IPS-15b (cell line): ENCODE results near the gene BOLL.

Source experiments
- H3K27me3 ChIP-seq: one replicate; pipeline ENCODE4 v1.6.1; 2013; ENCODE audit warnings: low read length; ENCODE audit not compliant: control insufficient read depth, insufficient read depth
- H3K36me3 ChIP-seq: one replicate; pipeline ENCODE4 v1.6.1; 2013; ENCODE audit warnings: low read length; ENCODE audit not compliant: control insufficient read depth, insufficient read depth
- H3K4me1 ChIP-seq: one replicate; pipeline ENCODE4 v1.6.1; 2013; ENCODE audit warnings: mild to moderate bottlenecking, low read length; ENCODE audit not compliant: control insufficient read depth, insufficient read depth
- H3K4me3 ChIP-seq: one replicate; pipeline ENCODE4 v1.5.1; 2013; ENCODE audit warnings: low read depth, low read length
- H3K9ac ChIP-seq: one replicate; pipeline ENCODE4 v1.6.1; 2013; ENCODE audit warnings: low read depth, mild to moderate bottlenecking, low read length
- H3K9me3 ChIP-seq: one replicate; pipeline ENCODE4 v1.6.1; 2013; ENCODE audit warnings: mild to moderate bottlenecking, low read length; ENCODE audit not compliant: control insufficient read depth, insufficient read depth

The BOLL gene

DNA sequence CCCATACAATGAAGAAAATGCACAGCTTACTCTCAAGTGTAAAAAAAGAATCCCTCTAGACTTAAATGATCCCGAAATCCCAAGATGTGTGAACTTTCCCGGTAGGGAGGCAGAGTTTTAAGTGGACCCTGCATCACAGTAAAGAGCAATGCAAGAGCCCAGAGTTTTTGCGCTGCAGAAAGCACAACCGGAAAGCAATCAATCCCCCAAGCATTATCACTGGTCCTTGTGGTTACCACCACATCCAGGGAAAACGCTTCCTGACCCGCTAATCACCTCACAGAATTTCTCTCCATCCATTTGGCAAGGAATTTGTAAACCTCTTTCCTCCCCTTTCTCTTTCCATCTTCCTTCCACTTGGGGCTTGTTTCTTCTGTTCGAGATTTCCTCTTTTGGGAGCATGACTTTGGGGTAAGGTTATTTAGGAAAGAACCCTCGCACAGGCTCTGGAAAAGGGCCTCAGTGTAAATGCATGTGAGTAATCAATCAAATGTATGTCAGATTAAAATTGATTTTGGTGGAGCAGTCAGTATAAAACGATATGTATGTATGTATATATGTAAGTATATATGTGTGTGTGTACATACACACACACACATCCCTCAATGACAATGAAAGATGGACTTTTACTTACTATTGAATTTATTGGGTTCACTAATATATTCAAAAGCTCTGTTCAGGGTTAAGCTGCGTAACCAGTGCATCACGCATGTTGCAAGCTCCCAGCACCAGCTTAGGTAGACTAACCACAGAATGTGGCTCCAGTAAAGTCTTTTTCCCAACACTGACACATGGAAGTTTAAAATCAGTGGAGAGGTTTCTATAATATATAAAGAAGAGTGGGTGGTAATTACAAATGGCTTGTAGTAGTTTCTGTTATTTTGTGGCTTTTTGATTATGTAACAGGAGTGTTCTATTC, 20.9 kb upstream of the BOLL start:
- H3K27me3 ChIP-seq = peaks cover 42% of the 10 kb centered on the region
- no peaks in the 10 kb centered on the region for H3K9me3 ChIP-seq
- no peak overlapping the region for H3K9ac ChIP-seq
- peaks cover 6% of the 10 kb centered on the region for H3K4me1 ChIP-seq
- peak overlapping the region; percentile 31 for H3K4me3 ChIP-seq
- H3K36me3 ChIP-seq = no peaks in the 10 kb centered on the region

DNA sequence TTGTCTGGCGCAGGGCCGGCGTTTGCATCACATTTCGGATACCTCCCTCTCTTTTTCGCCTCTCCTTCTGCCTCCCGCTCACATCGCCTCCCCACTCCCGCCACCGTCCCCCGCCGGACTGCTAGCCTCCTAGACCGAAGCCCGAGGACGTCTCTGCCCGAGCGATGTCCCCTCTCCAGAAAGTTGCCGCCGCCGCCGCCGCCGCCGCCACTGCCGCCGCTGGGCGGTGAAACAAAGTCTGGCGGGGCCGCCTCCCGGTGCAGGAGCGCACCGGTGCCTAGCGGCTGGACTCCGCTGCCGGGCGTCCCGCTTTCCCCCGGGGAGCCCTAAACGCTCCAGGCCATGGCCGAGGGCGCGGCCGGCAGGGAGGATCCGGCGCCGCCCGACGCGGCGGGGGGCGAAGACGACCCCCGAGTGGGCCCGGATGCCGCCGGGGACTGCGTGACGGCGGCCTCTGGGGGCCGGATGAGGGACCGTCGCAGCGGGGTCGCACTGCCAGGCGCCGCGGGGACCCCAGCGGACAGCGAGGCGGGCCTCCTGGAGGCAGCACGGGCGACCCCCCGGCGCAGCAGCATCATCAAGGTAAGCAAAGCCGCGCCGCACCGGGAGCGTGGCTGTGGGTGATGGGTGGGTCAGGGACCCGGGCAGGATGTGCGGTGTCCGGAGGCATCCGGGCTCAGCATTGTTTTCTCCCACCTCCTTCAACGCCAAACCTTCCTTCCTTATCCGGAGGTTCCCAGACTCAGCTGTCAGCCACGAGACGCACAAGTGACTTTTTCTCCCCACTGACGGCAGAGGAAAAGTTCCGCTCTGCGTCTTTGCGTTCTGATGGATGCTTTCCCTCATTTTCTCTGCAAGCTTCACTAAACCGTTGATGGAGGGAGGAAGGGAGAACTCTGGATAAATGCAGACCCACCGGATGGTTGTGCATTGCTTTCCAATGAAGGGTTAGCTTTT, 19.9 kb upstream of the BOLL start:
- H3K9ac ChIP-seq = no peak overlapping the region
- H3K27me3 ChIP-seq = peaks cover 42% of the 10 kb centered on the region
- H3K36me3 ChIP-seq = no peaks in the 10 kb centered on the region

DNA sequence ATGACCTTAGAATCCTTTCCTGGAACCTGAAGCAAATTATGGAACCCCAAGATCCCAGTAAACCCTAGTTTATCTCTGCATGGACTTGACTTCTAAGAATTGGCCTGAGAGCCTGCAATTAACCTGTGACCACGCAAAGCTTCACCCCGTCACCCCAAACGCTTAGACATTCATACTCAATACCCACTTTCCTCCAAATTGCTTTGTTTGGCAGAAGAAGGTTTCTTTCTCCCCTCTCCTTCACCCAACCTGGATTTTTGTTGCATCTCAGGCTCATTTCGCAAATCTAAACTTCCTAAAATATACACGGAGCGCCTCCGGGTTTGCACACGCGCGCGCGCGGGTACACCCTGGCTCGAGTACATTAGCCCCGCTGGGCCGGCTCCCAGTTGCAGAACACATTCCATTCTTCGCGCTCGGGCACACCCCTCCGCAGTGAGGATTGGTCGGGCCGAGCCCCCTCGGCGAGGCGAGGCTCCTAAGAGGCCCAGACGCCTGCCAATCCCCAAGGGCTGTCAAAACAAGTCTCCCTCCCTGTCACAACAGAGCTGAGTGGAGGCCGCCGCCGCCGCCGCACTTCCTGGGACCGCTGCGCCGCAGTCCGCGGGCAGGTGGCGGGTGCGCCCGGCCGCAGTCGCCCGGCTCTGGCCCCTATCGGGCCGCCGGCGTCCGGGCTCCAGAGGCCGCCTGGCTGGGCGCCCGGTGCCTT, 19.1 kb upstream of the BOLL start, which contains the start of gene PLCL1:
PLCL1 (plus strand) TSS at position 545 of the 709 bp plus-strand sequence.
- H3K27me3 ChIP-seq = peaks cover 42% of the 10 kb centered on the region
- H3K9me3 ChIP-seq = no peaks in the 10 kb centered on the region
- peaks cover 6% of the 10 kb centered on the region for H3K4me1 ChIP-seq
- H3K4me3 ChIP-seq = peak within 1 kb of the TSS; percentile 48
- H3K9ac ChIP-seq = no peak within 1 kb of the TSS
- no peaks in the 10 kb centered on the region for H3K36me3 ChIP-seq

More for the DNA sequence above, 19.9 kb upstream of the BOLL start:
- Histone ChIP-seq H3K9me3 (no peaks in the 10 kb centered on the region), H3K4me1 (peaks cover 6% of the 10 kb centered on the region), H3K4me3 (peak overlapping the region; percentile 31)

DNA sequence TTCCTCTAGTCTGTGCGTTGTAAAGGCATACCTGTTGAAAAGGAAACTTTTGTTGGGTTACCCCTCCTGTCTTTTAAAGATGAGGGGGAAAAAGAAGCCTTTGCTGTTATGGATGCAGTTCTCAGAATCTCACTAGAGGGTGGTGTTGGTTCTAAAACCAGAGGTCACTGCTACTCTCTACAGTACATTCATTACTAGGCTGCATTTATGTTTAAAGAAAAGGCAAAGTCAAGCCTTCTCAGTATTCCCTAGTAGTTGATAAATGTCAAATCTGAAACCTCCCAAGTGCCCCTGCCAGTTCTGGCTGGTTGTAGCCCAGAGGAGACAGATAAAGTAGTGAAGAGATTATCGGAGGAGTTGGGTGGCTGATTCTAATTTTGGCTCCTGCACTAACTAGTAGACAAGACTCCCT, 17.9 kb upstream of the BOLL start:
- Histone ChIP-seq H3K4me3 (no peak overlapping the region), H3K27me3 (peaks cover 41% of the 10 kb centered on the region), H3K9ac (no peak overlapping the region), H3K9me3 (no peaks in the 10 kb centered on the region), H3K4me1 (peaks cover 6% of the 10 kb centered on the region), H3K36me3 (no peaks in the 10 kb centered on the region)

DNA sequence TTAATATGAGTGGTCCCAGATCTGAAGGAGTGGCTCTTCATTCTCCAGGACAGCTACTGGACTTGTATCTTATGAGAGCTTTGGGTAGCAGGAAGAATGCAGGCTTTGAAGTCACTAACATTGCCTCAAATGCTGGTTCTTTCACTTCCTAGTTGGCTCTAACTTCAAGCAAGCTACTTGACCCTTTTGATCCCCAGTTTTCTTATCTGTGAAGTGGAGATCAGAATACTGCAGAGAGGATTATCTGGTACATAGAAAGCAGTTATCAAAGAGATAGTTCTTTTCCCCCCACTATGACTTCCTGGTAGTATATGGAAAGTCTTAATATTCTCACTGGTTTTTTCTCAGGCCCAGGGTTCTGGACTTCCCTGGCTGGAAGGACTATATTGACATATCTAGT, 15.9 kb upstream of the BOLL start:
- no peak overlapping the region for H3K4me3 ChIP-seq
- H3K9ac ChIP-seq = no peak overlapping the region
- no peaks in the 10 kb centered on the region for H3K9me3 ChIP-seq
- H3K27me3 ChIP-seq = peaks cover 22% of the 10 kb centered on the region
- H3K4me1 ChIP-seq = peaks cover 6% of the 10 kb centered on the region
- no peaks in the 10 kb centered on the region for H3K36me3 ChIP-seq

DNA sequence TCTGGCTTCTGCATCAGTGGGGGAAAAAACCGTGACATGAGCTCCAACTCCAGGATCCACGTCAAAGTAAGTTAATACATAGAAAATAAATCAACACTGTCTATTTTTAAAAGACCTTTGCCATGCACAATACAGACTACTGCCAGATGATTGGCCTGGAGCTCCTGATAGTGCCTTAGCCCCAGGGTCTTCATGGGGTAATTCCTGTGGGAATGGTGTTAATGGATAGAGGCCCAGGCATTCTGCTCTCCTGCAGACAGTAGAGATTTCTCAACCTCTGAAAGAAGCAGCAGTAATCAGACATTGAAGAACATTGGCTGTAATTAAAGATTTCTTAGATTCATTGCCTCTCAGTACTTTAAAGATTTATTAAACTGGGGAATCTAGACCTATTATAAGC, 15.0 kb upstream of the BOLL start:
- H3K9ac ChIP-seq = no peak overlapping the region
- H3K4me1 ChIP-seq = peaks cover 2% of the 10 kb centered on the region
- H3K9me3 ChIP-seq = peaks cover 3% of the 10 kb centered on the region
- H3K4me3 ChIP-seq = no peak overlapping the region
- peaks cover 13% of the 10 kb centered on the region for H3K27me3 ChIP-seq
- H3K36me3 ChIP-seq = no peaks in the 10 kb centered on the region

DNA sequence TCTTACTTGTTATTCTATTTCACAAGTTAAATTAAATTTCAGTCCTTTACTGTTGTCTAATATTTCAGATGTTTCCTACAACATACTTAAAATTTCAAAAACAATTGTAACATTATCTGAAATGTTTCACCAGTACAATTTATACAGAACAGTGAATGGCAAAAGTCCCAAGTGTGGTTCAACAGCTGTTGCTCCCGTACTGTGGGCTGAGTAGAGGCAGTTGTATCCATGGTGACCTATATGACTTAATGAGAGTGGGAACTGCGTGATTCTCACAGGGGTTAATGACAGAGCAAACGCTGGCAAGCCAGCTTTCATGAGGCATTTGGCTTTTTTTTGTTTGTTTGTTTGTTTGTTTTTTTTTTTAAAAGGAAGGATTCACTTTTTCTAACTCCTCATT, 13.9 kb upstream of the BOLL start:
- H3K27me3 ChIP-seq = peaks cover 11% of the 10 kb centered on the region
- no peak overlapping the region for H3K9ac ChIP-seq
- H3K4me1 ChIP-seq = peaks cover 1% of the 10 kb centered on the region
- peaks cover 3% of the 10 kb centered on the region for H3K9me3 ChIP-seq
- no peaks in the 10 kb centered on the region for H3K36me3 ChIP-seq
- no peak overlapping the region for H3K4me3 ChIP-seq

DNA sequence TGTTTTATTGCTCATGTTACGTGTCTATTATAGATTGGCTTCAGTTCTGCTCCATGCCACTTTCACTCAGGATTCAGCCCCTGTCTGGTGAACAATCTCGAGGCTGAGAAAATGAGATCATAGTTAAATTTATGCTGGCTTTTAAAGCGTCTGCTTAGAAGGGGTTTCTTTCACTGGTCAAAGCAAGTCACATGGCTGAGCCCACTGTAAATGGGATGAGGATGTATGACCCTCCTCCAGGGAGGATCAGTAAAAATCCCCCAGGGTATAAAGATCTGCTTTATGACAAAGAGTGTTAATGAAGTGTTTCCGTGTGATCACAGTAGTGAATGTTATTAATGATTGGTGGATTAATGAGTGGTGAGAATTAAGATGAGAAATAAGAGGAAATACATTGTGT, 13.1 kb upstream of the BOLL start:
- Histone ChIP-seq H3K27me3 (peaks cover 2% of the 10 kb centered on the region), H3K9me3 (peaks cover 3% of the 10 kb centered on the region), H3K9ac (no peak overlapping the region), H3K4me1 (no peaks in the 10 kb centered on the region), H3K4me3 (no peak overlapping the region), H3K36me3 (no peaks in the 10 kb centered on the region)

DNA sequence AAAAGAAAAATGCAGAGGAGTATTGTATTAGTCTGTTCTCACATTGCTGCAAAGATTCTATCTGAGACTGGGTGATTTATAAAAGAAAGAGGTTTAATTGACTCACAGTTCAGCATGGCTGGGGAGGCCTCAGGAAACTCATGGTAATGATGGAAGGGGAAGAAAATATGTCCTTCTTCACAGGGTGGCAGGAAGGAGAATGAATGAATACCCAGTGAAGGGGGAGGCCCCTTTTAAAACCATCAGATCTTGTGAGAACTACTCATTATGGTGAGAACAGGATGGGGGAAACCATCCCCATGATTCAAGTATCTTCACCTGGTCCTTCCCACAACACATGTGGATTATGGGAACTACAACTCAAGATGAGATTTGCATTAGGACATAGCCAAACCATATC, 10.2 kb upstream of the BOLL start:
- no peaks in the 10 kb centered on the region for H3K27me3 ChIP-seq
- no peaks in the 10 kb centered on the region for H3K36me3 ChIP-seq
- H3K4me3 ChIP-seq = no peak overlapping the region
- no peaks in the 10 kb centered on the region for H3K4me1 ChIP-seq
- H3K9me3 ChIP-seq = peaks cover 3% of the 10 kb centered on the region
- no peak overlapping the region for H3K9ac ChIP-seq

DNA sequence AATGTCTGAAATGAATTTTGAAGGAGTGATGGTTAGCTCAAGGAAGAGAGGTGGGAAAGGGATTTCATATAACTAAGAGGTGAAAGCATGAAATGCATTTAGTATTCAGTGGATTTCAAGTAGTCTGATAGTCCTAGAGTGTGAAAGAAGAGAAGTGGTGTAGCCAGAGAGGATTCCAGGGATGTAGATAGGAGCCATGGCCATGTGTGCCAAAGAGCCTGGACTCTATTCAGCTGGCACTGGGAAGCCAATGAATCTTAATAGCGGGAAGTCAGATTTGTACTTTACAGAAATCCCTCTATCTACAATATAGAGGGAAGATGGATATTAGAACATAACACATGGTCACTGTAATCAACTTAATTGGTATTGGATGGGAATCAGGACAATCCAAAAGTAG, 8.3 kb upstream of the BOLL start:
- H3K27me3 ChIP-seq = peaks cover 2% of the 10 kb centered on the region
- H3K4me3 ChIP-seq = no peak overlapping the region
- no peak overlapping the region for H3K9ac ChIP-seq
- peaks cover 3% of the 10 kb centered on the region for H3K9me3 ChIP-seq
- H3K36me3 ChIP-seq = no peaks in the 10 kb centered on the region
- no peaks in the 10 kb centered on the region for H3K4me1 ChIP-seq
